Parathyroid adenoma (tissue), 2 donors: ENCODE measurements around the gene KRTAP19-4.

Source experiments
- H2AFZ ChIP-seq: fragments of 300-600 bp; sonication (generic); one replicate; pipeline ENCODE4 v1.7.0; 2017; ENCODE audit warnings: antibody characterized with exemption, mild to moderate bottlenecking
- H3K27ac ChIP-seq: fragments of 300-600 bp; sonication (generic); one replicate; pipeline ENCODE4 v1.7.0; 2017
- H3K27me3 ChIP-seq: fragments of 300-600 bp; sonication (generic); one replicate; pipeline ENCODE4 v1.7.0; 2017; ENCODE audit warnings: low read length; ENCODE audit not compliant: control insufficient read depth, insufficient read depth
- H3K36me3 ChIP-seq: fragments of 300-600 bp; sonication (generic); one replicate; pipeline ENCODE4 v1.7.0; 2017; ENCODE audit warnings: low read length; ENCODE audit not compliant: control insufficient read depth, insufficient read depth
- H3K4me1 ChIP-seq: fragments of 300-600 bp; sonication (generic); one replicate; pipeline ENCODE4 v1.7.0; 2017; ENCODE audit warnings: control low read depth
- H3K4me2 ChIP-seq: fragments of 300-600 bp; sonication (generic); one replicate; pipeline ENCODE4 v1.7.0; 2017; ENCODE audit warnings: low read length
- H3K4me3 ChIP-seq: fragments of 300-600 bp; sonication (generic); one replicate; pipeline ENCODE4 v1.7.0; 2017; ENCODE audit warnings: low read depth, low read length
- H3K79me2 ChIP-seq: fragments of 300-600 bp; sonication (generic); one replicate; pipeline ENCODE4 v1.7.0; 2017; ENCODE audit warnings: control low read depth
- H3K9ac ChIP-seq: fragments of 300-600 bp; sonication (generic); one replicate; pipeline ENCODE4 v1.7.0; 2017; ENCODE audit warnings: mild to moderate bottlenecking
- H3K9me3 ChIP-seq: fragments of 300-600 bp; sonication (generic); one replicate; pipeline ENCODE4 v1.7.0; 2017; ENCODE audit warnings: low read length; ENCODE audit not compliant: control insufficient read depth
- TF ChIP-seq, protein P1 (sequence below): fragments of 300-600 bp; sonication (generic); IDR thresholded peaks from one replicate; pipeline ENCODE4 v1.7.0; 2017; ENCODE audit warnings: antibody characterized with exemption, mild to moderate bottlenecking
- donor health status: primary hyperparathyroidism.

The KRTAP19-4 gene

DNA sequence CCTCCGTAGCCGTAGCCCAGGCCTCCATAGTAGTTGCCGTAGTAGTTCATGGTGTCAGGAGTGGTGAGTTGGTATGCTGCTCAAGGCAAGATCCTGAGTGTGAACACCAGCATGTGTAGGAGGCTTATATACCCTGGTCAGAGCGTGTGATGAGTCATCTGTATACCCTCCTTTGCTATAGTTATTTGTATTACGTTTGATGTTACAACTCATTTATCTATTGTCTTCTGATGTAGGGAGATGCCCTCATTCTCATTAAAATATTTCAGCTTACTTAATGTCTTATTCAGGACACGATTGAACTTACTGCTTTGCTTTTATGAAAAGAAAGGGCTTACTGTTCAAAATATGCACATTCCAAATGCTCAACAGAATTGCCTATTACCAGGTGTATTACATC is 5.1 kb upstream of the KRTAP19-4 start, which contains the start of gene KRTAP19-5:
Gene KRTAP19-5 (minus strand): TSS at position 101 of the 400 bp plus-strand sequence. CDS start 51 bp downstream, at position 50.
- no peak within 1 kb of the TSS for H3K4me2 ChIP-seq
- H3K36me3 ChIP-seq: no peaks in the 10 kb centered on the region
- TF ChIP-seq, protein P1, sequence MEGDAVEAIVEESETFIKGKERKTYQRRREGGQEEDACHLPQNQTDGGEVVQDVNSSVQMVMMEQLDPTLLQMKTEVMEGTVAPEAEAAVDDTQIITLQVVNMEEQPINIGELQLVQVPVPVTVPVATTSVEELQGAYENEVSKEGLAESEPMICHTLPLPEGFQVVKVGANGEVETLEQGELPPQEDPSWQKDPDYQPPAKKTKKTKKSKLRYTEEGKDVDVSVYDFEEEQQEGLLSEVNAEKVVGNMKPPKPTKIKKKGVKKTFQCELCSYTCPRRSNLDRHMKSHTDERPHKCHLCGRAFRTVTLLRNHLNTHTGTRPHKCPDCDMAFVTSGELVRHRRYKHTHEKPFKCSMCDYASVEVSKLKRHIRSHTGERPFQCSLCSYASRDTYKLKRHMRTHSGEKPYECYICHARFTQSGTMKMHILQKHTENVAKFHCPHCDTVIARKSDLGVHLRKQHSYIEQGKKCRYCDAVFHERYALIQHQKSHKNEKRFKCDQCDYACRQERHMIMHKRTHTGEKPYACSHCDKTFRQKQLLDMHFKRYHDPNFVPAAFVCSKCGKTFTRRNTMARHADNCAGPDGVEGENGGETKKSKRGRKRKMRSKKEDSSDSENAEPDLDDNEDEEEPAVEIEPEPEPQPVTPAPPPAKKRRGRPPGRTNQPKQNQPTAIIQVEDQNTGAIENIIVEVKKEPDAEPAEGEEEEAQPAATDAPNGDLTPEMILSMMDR: no peak
- H2AFZ ChIP-seq: no peak within 1 kb of the TSS
- no peaks in the 10 kb centered on the region for H3K9me3 ChIP-seq
- H3K9ac ChIP-seq: no peak within 1 kb of the TSS
- H3K27me3 ChIP-seq: no peaks in the 10 kb centered on the region
- H3K4me1 ChIP-seq: no peaks in the 10 kb centered on the region
- H3K27ac ChIP-seq: no peak within 1 kb of the TSS
- no peaks in the 10 kb centered on the region for H3K79me2 ChIP-seq
- H3K4me3 ChIP-seq: no peak within 1 kb of the TSS

DNA sequence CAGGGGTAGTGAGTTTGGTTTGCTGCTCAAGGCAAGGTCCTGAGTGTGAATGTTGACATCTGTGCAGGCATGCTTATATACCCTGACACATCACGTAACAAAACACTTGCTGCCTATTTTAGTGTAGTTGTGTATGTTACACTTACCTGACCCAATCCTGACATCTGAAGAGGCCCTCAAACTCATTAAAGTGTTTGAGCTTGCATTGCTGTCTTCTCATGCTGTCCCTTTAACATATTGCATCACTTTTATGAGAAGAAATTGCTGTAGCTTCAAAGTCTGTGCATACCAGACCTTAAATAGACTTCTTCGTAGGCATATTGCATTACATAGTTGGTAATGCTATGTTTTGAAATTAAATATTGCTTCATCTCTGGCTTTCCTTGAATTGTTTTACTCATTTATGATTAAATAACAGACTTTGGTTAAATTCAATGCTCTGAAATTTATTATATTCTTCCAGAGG is 5.0 kb downstream of the KRTAP19-4 start, which contains the start of gene KRTAP19-3:
Gene KRTAP19-3 (minus strand): TSS at position 51 of the 466 bp plus-strand sequence. CDS start 56 bp downstream, outside the sequence.
- H3K9ac ChIP-seq: no peak within 1 kb of the TSS
- TF ChIP-seq, protein P1: no peak
- no peak within 1 kb of the TSS for H2AFZ ChIP-seq
- no peak within 1 kb of the TSS for H3K4me3 ChIP-seq
- no peak within 1 kb of the TSS for H3K4me2 ChIP-seq
- H3K9me3 ChIP-seq: no peaks in the 10 kb centered on the region
- no peak within 1 kb of the TSS for H3K27ac ChIP-seq
- H3K36me3 ChIP-seq: no peaks in the 10 kb centered on the region
- H3K4me1 ChIP-seq: no peaks in the 10 kb centered on the region
- H3K79me2 ChIP-seq: no peaks in the 10 kb centered on the region
- H3K27me3 ChIP-seq: no peaks in the 10 kb centered on the region

DNA sequence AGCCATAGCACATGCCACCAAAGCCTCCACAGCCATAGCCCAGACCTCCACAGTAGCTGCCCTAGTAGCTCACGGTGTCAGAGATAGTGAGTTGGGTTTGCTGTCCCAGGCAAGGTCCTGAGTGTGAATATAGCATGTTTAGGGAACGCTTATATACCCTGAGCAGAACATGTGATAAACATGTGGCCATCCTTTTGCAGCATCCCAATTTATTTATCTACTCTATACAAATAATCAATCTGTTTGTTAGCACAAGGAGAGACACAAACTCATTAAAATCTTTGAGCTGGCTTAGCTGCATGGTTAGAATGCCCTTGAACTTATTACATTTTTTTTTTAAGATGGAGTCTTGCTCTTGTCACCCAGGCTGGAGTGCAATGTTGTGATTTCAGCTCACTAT is 9.6 kb downstream of the KRTAP19-4 start, which contains the start of gene KRTAP19-2:
Gene KRTAP19-2 (minus strand): TSS at position 101 of the 400 bp plus-strand sequence. CDS start 88 bp downstream, at position 13.
- Histone ChIP-seq H3K27ac (no peak within 1 kb of the TSS), H3K4me3 (no peak within 1 kb of the TSS), H2AFZ (no peak within 1 kb of the TSS), H3K4me2 (no peak within 1 kb of the TSS), H3K9ac (no peak within 1 kb of the TSS), H3K9me3 (no peaks in the 10 kb centered on the region), H3K36me3 (no peaks in the 10 kb centered on the region), H3K27me3 (no peaks in the 10 kb centered on the region), H3K79me2 (no peaks in the 10 kb centered on the region), H3K4me1 (no peaks in the 10 kb centered on the region)
- TF ChIP-seq, protein P1: no peak

DNA sequence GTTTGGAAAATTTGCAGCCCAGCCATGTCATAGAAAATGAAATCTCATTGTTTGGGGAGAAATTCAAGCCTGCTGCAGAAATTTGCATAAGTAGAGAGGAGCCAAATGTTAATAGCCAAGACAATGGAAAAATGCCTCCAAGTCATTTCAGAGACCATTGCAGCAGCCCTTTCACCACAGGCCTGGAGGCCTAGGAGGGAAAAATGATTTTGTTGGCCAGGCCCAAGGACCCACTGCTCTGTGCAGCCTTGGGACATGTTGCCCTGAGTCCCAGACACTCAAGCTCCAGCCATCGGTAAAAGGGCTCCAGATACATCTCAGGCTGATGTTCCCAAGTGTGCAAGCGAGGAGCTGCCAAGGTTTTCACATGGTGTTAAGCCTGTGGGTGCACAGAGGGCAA is 10.8 kb downstream of the KRTAP19-4 start:
- Histone ChIP-seq H2AFZ (no peak overlapping the region), H3K9ac (no peak overlapping the region), H3K79me2 (no peaks in the 10 kb centered on the region), H3K4me1 (no peaks in the 10 kb centered on the region), H3K36me3 (no peaks in the 10 kb centered on the region), H3K4me2 (no peak overlapping the region), H3K4me3 (no peak overlapping the region), H3K9me3 (no peaks in the 10 kb centered on the region), H3K27ac (no peak overlapping the region), H3K27me3 (no peaks in the 10 kb centered on the region)
- TF ChIP-seq, protein P1: no peak

DNA sequence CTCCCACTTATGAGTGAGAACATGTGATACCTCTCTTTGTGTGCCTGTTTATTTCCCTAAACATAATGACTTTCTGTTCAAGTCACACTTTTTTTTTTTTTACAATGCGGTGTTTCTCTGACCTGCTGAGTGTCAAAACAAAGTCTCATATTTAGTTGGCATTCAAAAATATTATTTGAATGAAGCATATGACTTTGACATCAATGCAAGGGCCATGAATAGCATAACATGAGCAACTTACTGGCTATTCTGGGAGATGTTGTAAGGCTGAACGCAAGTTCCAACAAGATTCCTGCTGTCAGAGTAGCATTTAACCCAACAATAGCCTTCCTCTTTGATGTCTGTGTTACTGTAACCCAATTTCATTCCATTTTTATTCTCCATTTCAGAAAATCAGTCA is 14.8 kb downstream of the KRTAP19-4 start:
- H3K27me3 ChIP-seq: no peaks in the 10 kb centered on the region
- H3K27ac ChIP-seq: no peak overlapping the region
- no peaks in the 10 kb centered on the region for H3K36me3 ChIP-seq
- no peak overlapping the region for H3K4me2 ChIP-seq
- H3K79me2 ChIP-seq: no peaks in the 10 kb centered on the region
- H3K9me3 ChIP-seq: no peaks in the 10 kb centered on the region
- H3K4me3 ChIP-seq: no peak overlapping the region
- no peak overlapping the region for H3K9ac ChIP-seq
- no peak overlapping the region for H2AFZ ChIP-seq
- TF ChIP-seq, protein P1: no peak
- no peaks in the 10 kb centered on the region for H3K4me1 ChIP-seq
